NCI-H1930 (cell line): ENCODE measurements around the gene LMAN2L.

Source experiments
- DNase-seq, 2 experiments: peaks; one replicate each; lab custom pipeline; 2025; lab: John Stamatoyannopoulos, UW

LMAN2L gene

GRCh38 chr2:96760036-96760985 is 20.4 kb upstream of the LMAN2L start, which contains the start of gene CNNM4:
Gene CNNM4, plus strand, starts transcription at chr2:96760902. Its CDS starts 98 bp downstream, at chr2:96761000.
- DNase-seq, result peak; percentile 91 to 93

- no peak for DNase-seq
Observed at GRCh38 chr2:96759548-96759947, 19.7 kb upstream of the LMAN2L start.

GRCh38 chr2:96758987-96759386 is 19.1 kb upstream of the LMAN2L start:
- DNase-seq, result no peak

GRCh38 chr2:96757477-96757860 is 17.6 kb upstream of the LMAN2L start:
- DNase-seq, result no peak

GRCh38 chr2:96756788-96757476 is 17.1 kb upstream of the LMAN2L start:
- DNase-seq, result no peak

- no peak for DNase-seq
Observed at GRCh38 chr2:96754317-96754716, 14.5 kb upstream of the LMAN2L start.

- no peak for DNase-seq
Observed at GRCh38 chr2:96753661-96754282, 13.9 kb upstream of the LMAN2L start.

- no peak for DNase-seq
Observed at GRCh38 chr2:96751800-96752199, 11.9 kb upstream of the LMAN2L start.

- DNase-seq, result no peak
Observed at GRCh38 chr2:96747061-96747617, 7.3 kb upstream of the LMAN2L start.

GRCh38 chr2:96739076-96739632 is 710 bp downstream of the LMAN2L start:
- no peak for DNase-seq

GRCh38 chr2:96737831-96738230 is 2.0 kb downstream of the LMAN2L start:
- DNase-seq, result no peak

- DNase-seq, result no peak
Observed at GRCh38 chr2:96737251-96737650, 2.6 kb downstream of the LMAN2L start.

- DNase-seq, result no peak
Observed at GRCh38 chr2:96734880-96735583, 4.8 kb downstream of the LMAN2L start.

- DNase-seq, result no peak
Observed at GRCh38 chr2:96733931-96734330, 5.9 kb downstream of the LMAN2L start.

- no peak for DNase-seq
Observed at GRCh38 chr2:96730212-96730611, 9.7 kb downstream of the LMAN2L start.

GRCh38 chr2:96729748-96730147 is 10.1 kb downstream of the LMAN2L start:
- no peak for DNase-seq

- DNase-seq, result no peak
Observed at GRCh38 chr2:96727431-96727830, 12.4 kb downstream of the LMAN2L start.

GRCh38 chr2:96726131-96726530 is 13.7 kb downstream of the LMAN2L start:
- DNase-seq, result no peak

GRCh38 chr2:96716388-96716787 is 23.5 kb downstream of the LMAN2L start:
- no peak for DNase-seq

GRCh38 chr2:96715658-96716057 is 24.2 kb downstream of the LMAN2L start:
- no peak for DNase-seq

- DNase-seq, result no peak
Observed at GRCh38 chr2:96710985-96711384, 28.9 kb downstream of the LMAN2L start.
